ENCODE data around the gene APBB3. TPM values are rescaled to one million over a fixed set of nuclear protein-coding genes. Genes with fewer than 3 reads are reported as not detected.

The APBB3 gene
- total and polyA plus RNA-seq, 9 of the 15 experiments (the other 6 are each of a cell fraction or from before 2014, with no cell fraction given), result 0.17 to 24.3 (median 9.5) TPM

- 0 out of 2 replicates have a peak, but pooled peaks have one; percentile 8 for TF ChIP-seq EP300 (IDR thresholded peaks at IDR 0.05; ENCODE audit: low read length)
- no peak for TF ChIP-seq CBX5 (IDR thresholded peaks at IDR 0.05; ENCODE audit: borderline replicate concordance, low read depth)
- peak; percentile 80 for TF ChIP-seq SMARCA4 (IDR thresholded peaks at IDR 0.05)
- no peak for TF ChIP-seq POLR2AphosphoS5 (IDR thresholded peaks at IDR 0.05; ENCODE audit: control insufficient read depth, insufficient read depth, low read depth, low read length)
- no peak for TF ChIP-seq GATA2 (CRISPR knock-in tag; IDR thresholded peaks at IDR 0.05)
Observed at GRCh38 chr5:140554454-140554853, 9.9 kb downstream of the APBB3 start (continued).

- peaks cover 49% of the 10 kb centered on the region for H3K79me2 ChIP-seq (ENCODE audit: control insufficient read depth, insufficient read depth, low read length)
- peak overlapping the region; percentile 15; the same call in 1 of the 2 replicates for H3K4me2 ChIP-seq (ENCODE audit: insufficient read depth, low read length)
- in situ Hi-C loops (cut with MboI), result no loop called here
- no peak for DNase-seq (ENCODE audit: extremely low read depth in 1 of 4, low spot score in 3 of 4)
- H3K27me3 ChIP-seq (ENCODE audit: control insufficient read depth in 2 of 2, insufficient read depth in 2 of 2, low read length in 2 of 2), result no peaks in the 10 kb centered on the region; a peak in 1 of 5 replicates
- peaks cover 19% of the 10 kb centered on the region; the same call in 1 of the 2 replicates for H4K20me1 ChIP-seq (replicated peaks; ENCODE audit: control insufficient read depth, insufficient read depth, low read length)
- ChIA-PET POLR2A (interaction anchor here (1.2 to 2.5 kb wide), 2 partner anchors 16 to 93 kb away, joined by 4 to 20 read pairs; partner anchors contain the start of genes IK and NDUFA2), CTCF (ENCODE audit: low intra/inter-chr PET ratio) (no interaction called here)
- ATAC-seq, result no peak
- BruUV-seq (replicated peaks), result no TSS peak
- 60% methylated on average over 2 of the region's 2 CpGs for WGBS (ENCODE audit: insufficient coverage, low coverage, missing lambda C conversion rate)
- intact Hi-C loops (cut with micrococcal nuclease), result loop anchor here (10.0 kb wide), 2 partner anchors 309 to 379 kb away; partner anchors contain the start of gene CYSTM1
- H3K9me3 ChIP-seq (replicated peaks; ENCODE audit: control insufficient read depth, insufficient read depth, low read depth, low read length), result no peaks in the 10 kb centered on the region
- no peak overlapping the region; the same call in 2 of the 3 replicates for H3K27ac ChIP-seq (ENCODE audit: extremely low read depth, low read depth, low read length)
- H3K4me3 ChIP-seq, result no peak overlapping the region
- FAIRE-seq, result no peak
- H3K36me3 ChIP-seq (ENCODE audit: control insufficient read depth, insufficient read depth, low read length), result peaks cover 64% of the 10 kb centered on the region
- H3K9ac ChIP-seq (ENCODE audit: insufficient read depth in 1 of 2, low read depth in 2 of 2, low read length in 2 of 2), result no peak overlapping the region
- no peaks in the 10 kb centered on the region for H3K9me1 ChIP-seq (ENCODE audit: control insufficient read depth, insufficient read depth, low read length)
- peaks cover 36 to 44% of the 10 kb centered on the region in 2 experiments for H3K4me1 ChIP-seq (replicated peaks in 1 of 2; ENCODE audit: control insufficient read depth in 2 of 2, insufficient read depth in 2 of 2, low read length in 2 of 2)
- no peak overlapping the region for H2AFZ ChIP-seq (ENCODE audit: low read depth, low read length)
- peak; percentile 62 for TF ChIP-seq RBFOX2 (IDR thresholded peaks at IDR 0.05; ENCODE audit: low read depth, low read length)
- TF ChIP-seq NBN (IDR thresholded peaks at IDR 0.05; ENCODE audit: low read depth), result no peak
- no peak for TF ChIP-seq KDM4B (IDR thresholded peaks at IDR 0.05; ENCODE audit: borderline replicate concordance in 2 of 2, low read depth in 1 of 2)
- TF ChIP-seq ZNF133 (CRISPR knock-in tag; IDR thresholded peaks at IDR 0.05), result no peak
- no peak for TF ChIP-seq HCFC1 (IDR thresholded peaks at IDR 0.05; ENCODE audit: low read depth, low read length)
- no peak for TF ChIP-seq HMG20A (CRISPR knock-in tag; conservative IDR thresholded peaks at IDR 0.05)
Observed at GRCh38 chr5:140553657-140554056, 10.7 kb downstream of the APBB3 start.

All from K562 (cell line).